ENCODE data around the gene DNAJC25.
"Not testable (repeated sequence)": the region's sequence is repeated elsewhere in the genome, so short reads cannot be mapped to it uniquely, and the experiment has no call there.

DNAJC25 gene

GRCh38 chr9:111668601-111669000 is 37.5 kb downstream of the DNAJC25 start:
- not testable (repeated sequence) for DNase-seq

GRCh38 chr9:111674319-111674718 is 43.2 kb downstream of the DNAJC25 start:
- no peak for DNase-seq

GRCh38 chr9:111676116-111676515 is 45.0 kb downstream of the DNAJC25 start:
- DNase-seq = no peak

DNA sequence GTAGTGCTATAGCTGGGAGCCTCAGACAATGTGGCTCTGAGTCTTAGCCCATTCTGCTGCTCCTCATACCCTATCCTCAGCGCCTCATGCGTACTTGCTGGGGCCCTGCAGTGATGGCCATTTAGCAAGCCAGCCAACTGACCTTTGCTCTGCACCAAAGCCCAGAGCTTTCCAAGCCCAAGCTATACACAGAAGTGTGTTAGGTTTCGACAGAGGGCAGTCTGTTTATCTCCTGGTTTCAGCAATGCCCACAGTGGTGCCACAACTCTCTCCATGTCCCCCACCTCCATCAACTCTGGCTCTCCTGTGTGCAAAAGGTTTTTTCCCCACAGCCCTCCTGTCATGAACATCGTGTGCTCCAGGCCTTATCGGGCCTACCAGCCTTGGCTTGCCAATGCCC is 47.2 kb downstream of the DNAJC25 start:
- DNase-seq = no peak

DNA sequence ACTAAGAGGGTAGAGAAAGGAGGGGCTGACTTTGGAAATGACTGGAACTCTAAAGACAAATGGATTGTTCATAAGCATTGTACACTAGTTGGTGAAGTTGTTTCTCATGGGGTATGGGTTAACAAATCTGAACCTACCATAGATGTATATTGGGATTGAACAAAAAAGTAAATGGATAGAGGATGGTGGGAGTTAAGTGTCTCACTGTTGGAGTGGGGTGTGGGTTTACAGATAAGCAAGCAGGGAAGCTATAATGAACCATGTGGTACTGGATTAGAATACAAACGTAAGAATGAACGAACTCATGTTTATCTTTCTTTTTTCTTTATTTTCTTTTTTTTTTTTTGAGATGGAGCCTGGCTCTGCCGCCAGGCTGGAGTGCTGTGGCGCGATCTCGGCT is 48.1 kb downstream of the DNAJC25 start:
- no peak for DNase-seq

DNA sequence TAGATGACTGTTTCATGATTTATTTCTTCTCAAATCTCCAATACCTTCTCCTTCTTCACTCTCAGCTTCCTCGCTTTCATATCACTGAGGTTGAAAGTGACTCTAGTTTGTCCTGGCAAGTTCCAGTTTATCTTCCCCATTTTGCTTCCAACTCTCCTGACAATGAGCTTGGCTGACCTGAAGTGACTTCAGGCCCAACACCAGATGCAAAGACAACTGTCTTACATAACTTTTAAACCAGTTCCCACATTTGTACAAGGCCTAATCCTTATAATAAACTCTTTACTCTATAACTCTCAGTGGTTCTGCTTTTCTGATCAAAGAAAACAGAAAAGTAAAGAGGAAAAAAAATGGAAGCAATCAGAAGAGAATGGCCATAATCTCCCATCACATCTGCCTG is 52.3 kb downstream of the DNAJC25 start:
- no peak for DNase-seq

DNA sequence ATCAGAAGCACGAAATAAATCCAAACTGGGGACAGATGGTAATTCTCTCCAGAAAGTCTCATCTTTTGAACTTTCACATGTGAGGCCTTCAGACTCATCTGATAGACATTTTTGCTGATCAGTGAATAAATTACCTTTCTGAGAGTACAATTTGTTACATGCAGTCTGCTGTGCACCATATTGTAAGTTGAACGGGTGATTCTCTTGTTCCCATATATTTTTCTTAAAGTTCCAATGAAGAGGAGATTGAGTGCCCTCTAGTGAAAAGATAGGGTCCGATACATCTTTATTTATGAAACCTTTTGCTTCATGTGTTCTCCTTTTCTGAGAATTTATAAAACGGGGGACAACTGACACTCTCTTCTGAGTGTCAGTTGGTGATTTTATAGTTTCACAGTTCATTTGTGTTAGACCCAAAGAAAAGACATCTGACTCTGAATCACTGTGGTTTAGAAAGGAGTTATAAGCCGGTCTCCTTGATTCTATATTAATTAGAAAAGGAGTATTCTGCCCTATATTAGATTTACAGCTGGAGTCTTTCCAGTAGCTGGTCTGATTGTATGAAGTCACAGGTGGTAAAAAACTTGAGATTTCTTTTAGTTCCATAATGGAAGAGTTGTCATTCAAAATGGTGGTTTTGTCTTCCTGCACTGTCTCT is 60.7 kb downstream of the DNAJC25 start:
- no peak for DNase-seq

GRCh38 chr9:111696796-111697195 is 65.7 kb downstream of the DNAJC25 start:
- no peak for DNase-seq

DNA sequence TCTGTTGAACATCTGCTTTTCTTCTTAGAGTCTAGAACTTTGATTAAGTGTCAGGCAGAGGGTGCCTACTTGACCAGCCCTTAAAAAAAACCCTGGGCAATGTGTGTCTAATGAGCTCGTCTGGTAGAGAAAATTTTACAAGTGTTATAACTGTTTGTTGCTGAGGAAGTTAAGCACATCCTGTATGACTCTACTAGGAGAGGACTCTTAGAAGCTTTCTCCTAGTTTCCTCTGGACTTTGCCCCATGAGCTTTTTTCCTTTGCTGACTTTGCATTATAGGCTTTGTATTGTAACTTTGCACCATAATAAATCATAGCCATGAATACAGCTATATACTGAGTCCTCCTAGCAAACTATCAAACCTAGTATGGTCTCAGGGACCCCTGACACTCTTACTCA is 69.6 kb downstream of the DNAJC25 start:
- no peak for DNase-seq
